OCI-M2 (cell line): ENCODE results near the gene TTBK2.
"Not testable (repeated sequence)": the region's sequence is repeated elsewhere in the genome, so short reads cannot be mapped to it uniquely, and the experiment has no call there.

Experiments
- DNase-seq: peaks from one replicate; lab custom pipeline; 2025; ENCODE audit not compliant: unreplicated experiment; lab: John Stamatoyannopoulos, UW

The TTBK2 gene

DNA sequence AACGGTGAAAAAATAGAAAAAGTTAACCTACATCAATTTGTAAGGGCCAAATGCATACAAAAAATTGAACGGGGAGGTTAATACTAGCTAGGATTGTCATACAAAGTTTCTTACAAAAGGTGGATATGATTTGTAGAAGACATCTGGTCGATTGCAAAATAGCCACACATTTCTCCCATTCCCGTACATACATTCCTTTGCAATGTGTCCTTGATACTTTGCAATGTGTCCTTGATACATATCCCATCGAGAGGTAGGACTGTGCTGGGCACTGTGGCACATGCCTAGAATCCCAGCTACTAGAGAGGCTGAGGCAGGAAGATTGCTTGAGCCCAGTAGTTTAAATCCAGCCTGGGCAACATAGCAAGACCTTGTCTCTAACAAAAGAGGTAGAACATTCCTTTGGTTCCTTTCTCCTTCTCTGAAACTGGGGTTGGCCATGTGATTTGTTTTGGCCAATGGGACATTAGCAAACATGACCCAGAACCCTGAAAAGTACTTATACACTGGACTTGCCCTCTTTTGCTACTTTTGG lies 9.5 kb downstream of the TTBK2 start:
- DNase-seq: no peak

DNA sequence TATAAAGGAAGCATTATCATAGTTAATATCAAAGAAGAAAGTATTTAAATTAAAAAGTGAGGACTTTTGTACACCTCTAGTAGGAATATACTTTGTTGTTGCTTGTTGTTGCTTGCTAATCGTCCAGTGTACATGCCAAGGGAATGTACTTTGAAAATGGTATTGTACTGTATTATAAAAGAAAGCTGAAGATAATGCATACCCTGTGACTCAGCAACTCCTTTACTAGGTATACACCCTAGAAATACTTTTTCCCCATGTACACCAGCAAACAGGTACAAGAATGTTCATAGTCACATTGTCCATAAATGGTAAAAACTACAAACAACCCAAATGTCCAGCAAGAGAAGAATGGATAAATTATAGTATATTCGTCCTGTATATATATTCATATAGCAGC lies 12.0 kb downstream of the TTBK2 start:
- DNase-seq: no peak

DNA sequence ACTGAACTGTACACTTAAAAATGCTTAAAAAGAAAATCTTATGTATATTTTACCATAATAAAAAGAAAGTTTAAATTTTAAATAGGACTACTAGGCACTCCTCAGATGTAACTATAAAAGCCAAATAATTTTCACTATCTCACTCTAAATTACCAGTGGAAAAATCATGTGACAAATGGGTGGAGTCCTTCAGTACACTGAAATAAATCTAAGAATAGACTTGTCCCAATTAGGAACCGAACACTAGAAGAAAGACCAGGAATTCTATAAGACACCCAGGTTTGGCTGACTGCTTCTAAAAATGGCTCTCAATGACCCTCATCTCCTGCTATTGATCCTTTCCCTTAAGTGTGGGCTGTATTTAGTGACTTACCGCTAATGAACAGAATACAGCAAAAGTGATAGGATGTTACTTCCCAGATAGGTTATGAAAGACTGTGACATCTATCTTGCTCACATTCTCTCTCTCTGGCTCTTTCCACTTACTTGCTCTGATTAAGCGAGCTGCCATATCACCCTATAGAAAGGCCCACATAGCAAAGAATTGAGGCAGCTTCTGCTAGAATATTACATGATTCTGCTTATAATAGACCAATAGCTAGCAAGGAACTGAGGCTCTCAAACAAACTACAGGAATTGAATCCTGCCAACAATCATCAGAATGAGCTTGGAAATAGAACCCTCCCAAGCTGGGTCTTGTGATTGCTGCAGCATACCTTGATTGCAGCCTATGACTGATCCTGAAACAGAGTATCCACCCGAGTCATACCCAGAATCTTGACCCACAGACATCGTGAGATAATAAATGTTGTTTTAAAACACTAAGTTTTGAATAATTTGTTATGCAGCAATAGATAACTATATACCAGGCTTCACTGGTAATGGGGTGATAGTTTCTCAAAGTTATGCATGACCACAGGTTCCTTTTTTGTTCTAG lies 16.9 kb downstream of the TTBK2 start:
- DNase-seq: no peak

- DNase-seq: not testable (repeated sequence)
Observed at GRCh38 chr15:42893911-42894310, 26.7 kb downstream of the TTBK2 start.

DNA sequence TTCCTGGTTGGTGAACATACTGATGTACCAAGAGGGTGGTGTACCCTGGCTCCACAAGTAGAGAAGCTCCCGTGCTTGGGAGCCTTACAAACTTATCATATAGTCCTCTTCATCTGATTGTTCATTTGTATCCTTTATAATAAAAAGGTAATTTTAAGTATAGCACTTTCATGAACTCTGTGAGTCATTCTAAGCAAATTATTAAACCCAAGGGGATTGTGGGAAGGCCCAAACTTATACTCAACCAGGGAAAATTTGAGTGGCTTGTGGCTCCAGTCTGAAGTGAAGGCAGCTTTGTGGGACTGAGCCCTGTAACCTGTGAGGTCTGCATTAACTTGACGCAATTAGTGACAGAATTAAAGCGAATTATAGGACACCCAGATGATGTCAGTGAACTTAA lies 29.0 kb downstream of the TTBK2 start:
- no peak for DNase-seq

GRCh38 chr15:42890161-42890913 lies 30.2 kb downstream of the TTBK2 start:
- DNase-seq: no peak

DNA sequence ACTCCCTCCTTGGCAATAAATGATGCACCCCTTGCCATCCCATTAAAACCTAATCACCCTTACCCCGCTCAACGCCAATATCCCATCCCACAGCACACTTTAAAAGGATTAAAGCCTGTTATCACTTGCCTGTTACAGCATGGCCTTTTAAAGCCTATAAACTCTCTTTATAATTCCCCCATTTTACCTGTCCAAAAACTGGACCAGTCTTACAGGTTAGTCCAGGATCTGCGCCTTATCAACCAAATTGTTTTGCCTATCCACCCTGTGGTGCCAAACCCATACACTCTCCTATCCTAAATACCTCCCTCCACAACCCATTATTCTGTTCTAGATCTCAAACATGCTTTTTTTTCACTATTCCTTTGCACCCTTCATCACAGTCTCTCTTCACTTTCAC lies 33.2 kb downstream of the TTBK2 start:
- not testable (repeated sequence) for DNase-seq

DNA sequence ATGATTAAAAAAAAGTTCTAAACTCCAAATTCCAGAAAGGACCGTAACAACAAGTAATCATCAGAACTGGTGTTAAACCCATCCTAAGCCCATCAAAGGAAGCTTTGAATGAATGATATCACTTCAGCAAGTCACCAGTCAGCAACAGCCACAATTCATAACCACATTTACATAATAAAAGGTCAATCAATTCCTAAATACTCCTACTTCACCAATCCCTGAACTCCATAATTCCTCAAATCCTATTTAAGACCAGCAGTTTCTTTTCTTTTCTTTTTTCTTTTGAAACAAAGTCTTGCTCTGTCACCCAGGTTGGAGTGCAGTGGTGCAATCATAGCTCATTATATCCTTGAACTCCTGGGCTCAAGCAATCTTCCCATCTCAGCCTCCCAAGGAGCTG lies 40.5 kb downstream of the TTBK2 start:
- DNase-seq: no peak

GRCh38 chr15:42879443-42879842 lies 41.1 kb downstream of the TTBK2 start:
- DNase-seq: no peak

DNA sequence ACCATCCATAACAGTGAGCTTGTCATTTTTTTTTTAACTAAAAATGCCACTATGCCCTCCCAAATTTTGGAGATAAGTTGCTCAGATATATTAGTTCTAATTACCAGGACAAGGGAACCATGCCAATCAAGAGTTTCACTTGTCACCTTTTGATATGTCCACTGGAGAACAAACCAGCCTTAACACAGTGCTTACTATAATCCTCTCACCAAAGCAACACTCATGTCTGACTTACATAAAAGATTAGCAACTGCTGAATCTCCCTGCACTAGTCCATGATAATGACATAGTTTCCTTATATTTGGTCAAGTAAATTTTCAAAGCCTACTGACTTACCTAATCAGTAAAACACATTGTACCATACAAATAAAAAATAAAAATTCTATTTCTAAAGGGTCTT lies 44.4 kb downstream of the TTBK2 start:
- no peak for DNase-seq

DNA sequence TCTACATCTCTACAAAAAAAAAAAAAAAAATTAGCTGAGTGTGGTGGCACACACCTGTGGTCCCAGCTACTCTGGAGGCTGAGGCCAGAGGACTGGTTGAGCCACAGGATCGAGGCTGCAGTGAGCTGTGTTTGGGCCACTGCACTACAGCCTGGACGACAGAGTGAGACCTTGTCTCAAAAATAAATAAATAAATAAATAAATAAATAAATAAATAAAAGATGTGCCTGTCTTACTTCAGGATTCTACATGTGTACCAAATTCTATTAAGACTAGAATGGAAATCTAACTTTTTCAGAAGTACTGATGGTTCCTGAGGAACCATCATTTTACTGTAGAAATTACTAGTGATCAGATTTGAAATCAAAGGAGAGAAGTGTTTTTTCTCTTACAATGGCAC lies 51.9 kb downstream of the TTBK2 start:
- DNase-seq: no peak

DNA sequence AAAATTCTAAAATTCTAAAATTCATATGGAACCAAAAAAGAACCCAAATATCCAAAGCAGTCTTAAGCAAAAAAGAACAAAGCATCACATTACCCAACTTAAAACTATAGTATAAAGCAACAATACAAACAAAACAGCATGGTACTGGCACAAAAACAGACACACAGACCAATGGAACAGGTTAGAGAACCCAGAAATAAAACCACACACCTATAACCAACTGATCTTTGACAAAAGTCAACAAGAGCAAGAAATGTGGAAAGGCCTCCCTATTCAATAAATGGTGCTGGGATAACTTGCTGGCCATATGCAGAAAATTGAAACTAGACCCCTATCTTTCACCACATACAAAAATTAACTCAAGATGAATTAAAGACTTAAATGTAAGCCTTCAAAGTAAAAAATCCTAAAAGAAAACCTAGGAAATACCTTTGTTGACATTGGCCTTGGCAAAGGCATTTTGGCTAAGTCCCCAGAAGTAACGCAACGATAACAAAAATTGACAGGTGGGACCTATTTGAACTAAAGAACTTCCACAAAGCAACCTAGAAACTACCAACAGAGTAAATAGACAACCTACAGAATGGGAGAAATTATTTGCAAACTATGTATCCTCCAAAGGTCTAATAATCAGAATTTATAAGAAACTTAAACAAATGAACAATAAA lies 56.9 kb downstream of the TTBK2 start:
- DNase-seq: no peak

GRCh38 chr15:42858999-42859789 lies 61.4 kb downstream of the TTBK2 start:
- DNase-seq: no peak

DNA sequence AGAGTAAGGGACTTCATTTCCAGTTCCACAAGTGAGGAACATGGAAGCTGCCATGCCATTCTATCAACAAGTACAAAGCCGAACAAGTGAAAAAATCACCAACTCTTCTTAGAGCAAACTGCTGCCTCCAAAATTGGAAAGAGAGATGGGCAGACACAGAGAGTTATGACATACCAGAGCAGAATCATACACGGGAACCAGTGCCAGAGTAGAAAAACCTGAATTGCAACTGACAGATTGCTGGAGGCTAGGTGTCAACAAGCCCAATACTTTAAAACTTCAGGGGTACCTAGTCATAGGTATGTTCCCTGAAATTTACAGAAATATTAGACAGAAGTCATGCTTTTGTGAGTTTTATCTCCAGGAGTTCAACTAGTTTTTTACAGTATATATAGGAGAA lies 62.0 kb downstream of the TTBK2 start:
- DNase-seq: no peak

DNA sequence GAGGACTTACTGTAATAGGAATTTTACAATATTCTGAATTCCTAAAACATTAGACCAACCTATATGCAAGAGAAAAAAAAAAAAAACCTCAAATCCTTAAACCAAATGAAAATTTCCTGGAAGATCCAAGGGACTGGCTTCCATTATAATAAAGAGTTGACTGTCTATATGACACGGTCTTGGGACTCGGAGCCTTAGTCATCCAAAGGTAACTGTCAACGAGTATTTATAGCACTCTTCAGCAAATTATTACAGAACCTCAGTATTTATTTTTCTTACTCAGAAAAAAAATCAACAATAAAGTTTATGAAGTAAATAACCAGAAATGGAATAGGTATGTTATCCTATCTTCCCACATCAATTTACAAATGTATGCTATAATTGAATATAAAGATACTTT lies 66.0 kb downstream of the TTBK2 start:
- DNase-seq: no peak

DNA sequence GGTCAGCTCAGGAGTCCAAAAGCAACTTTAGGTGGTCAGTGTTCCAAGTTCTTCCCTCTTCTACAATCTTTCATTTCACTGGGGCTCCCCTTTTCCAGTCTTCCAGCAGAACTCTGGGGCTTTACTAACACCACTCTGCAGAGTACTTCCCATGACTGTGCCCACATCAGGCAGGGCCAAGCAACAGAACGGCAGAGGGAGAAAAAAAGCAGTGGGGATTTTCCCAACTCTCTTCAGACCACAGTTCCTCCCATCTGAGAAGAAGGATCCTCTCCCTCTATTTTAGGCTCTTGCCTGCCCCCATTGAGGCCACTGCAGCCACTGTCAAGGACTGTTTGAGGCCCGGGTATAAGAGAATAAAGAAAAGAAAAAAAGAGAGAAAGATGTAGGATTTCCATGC lies 70.7 kb downstream of the TTBK2 start:
- no peak for DNase-seq

DNA sequence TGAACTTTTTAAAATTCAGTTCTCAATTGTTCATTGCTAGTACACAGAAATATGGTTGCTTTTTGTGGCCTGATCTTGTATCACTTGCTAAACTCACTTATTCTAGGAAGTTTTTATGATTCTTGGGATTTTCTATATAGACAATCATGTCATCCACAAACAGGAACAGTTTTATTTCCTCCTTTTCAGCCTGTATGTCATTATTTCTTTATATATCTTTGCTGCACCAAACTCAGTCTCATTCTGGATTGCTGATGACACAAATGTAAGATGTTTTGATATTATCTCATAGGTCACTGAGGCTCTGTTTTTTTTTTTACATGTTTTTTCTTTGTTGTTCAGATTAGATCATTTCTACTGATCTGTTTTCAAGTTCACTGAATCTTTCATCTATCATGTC lies 71.7 kb downstream of the TTBK2 start:
- no peak for DNase-seq

GRCh38 chr15:42846647-42847046 lies 73.9 kb downstream of the TTBK2 start:
- DNase-seq: no peak

GRCh38 chr15:42845581-42845980 lies 75.0 kb downstream of the TTBK2 start:
- no peak for DNase-seq

GRCh38 chr15:42843699-42844098 lies 76.9 kb downstream of the TTBK2 start:
- DNase-seq: no peak

DNA sequence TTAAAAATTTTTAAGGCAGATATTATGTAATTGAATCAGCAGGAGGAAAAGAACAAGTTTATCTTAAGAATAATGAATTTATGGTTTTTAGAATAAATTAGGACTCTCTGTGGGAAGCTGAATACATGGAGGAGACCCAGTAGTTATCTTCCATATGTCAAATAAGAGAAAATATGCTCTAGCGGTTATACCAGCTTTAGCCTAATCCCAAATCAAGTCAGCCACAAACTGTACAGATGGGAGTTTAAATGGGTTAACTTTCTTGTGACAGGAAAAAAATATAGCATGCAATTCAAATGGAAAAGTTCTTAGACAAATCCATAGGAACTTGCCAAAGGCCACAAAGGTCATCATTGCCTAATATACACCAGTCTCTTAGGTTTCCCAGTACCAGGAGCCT lies 84.3 kb downstream of the TTBK2 start:
- DNase-seq: no peak
